Uterus (tissue), 2 donors: ENCODE results near the gene SPEF2.

ENCODE experiments used
- POLR2A ChIP-seq, 2 donors: fragments of 450-650 bp; IDR thresholded peaks; one replicate each; pipeline ENCODE4 v1.6.1; 2016; ENCODE audit warnings: antibody characterized with exemption in 2 of 2, mild to moderate bottlenecking in 1 of 2, moderate library complexity in 1 of 2
- TF ChIP-seq, protein P1 (sequence below), 4 experiments: fragments of 200-600 bp in 2 of 4; fragments of 450-650 bp in 2 of 4; sonication (generic) in 2 of 4; IDR thresholded peaks; one replicate each; pipeline ENCODE4 v1.5.1; 2016 to 2019; ENCODE audit warnings: antibody characterized with exemption in 4 of 4, mild to moderate bottlenecking in 2 of 4, moderate library complexity in 1 of 4

DNA sequence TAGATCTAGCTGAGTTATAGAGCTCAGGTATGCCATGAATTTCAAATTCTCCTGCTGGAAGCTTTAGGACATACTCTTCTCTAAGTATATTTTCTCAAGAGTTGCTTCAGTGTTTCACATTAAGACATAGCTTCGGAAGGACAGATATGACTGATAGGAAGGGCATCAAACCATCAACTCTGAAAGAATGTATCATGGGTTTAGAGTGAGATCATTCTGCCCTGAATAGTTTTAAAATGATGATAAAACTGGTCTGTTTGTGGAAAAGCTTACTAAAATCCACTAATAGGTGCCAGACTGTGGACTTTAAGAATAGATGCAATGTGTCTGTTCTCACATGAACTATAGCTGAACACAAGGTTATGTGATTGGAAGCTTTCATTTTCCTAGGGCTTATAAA, 8.4 kb downstream of the SPEF2 start:
- no peak for TF ChIP-seq POLR2A (IDR thresholded peaks at IDR 0.05)
- TF ChIP-seq, protein P1, sequence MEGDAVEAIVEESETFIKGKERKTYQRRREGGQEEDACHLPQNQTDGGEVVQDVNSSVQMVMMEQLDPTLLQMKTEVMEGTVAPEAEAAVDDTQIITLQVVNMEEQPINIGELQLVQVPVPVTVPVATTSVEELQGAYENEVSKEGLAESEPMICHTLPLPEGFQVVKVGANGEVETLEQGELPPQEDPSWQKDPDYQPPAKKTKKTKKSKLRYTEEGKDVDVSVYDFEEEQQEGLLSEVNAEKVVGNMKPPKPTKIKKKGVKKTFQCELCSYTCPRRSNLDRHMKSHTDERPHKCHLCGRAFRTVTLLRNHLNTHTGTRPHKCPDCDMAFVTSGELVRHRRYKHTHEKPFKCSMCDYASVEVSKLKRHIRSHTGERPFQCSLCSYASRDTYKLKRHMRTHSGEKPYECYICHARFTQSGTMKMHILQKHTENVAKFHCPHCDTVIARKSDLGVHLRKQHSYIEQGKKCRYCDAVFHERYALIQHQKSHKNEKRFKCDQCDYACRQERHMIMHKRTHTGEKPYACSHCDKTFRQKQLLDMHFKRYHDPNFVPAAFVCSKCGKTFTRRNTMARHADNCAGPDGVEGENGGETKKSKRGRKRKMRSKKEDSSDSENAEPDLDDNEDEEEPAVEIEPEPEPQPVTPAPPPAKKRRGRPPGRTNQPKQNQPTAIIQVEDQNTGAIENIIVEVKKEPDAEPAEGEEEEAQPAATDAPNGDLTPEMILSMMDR (IDR thresholded peaks at IDR 0.05), result no peak
